Measurements from ENCODE around the gene LYZL6. TPM values are rescaled to one million over a fixed set of nuclear protein-coding genes. Genes with fewer than 3 reads are reported as not detected.
A peak's percentile ranks its signal among the peaks of the same experiment; 100 is the strongest.

LYZL6 gene
- polyA plus RNA-seq, 3 donors = not detected

DNA sequence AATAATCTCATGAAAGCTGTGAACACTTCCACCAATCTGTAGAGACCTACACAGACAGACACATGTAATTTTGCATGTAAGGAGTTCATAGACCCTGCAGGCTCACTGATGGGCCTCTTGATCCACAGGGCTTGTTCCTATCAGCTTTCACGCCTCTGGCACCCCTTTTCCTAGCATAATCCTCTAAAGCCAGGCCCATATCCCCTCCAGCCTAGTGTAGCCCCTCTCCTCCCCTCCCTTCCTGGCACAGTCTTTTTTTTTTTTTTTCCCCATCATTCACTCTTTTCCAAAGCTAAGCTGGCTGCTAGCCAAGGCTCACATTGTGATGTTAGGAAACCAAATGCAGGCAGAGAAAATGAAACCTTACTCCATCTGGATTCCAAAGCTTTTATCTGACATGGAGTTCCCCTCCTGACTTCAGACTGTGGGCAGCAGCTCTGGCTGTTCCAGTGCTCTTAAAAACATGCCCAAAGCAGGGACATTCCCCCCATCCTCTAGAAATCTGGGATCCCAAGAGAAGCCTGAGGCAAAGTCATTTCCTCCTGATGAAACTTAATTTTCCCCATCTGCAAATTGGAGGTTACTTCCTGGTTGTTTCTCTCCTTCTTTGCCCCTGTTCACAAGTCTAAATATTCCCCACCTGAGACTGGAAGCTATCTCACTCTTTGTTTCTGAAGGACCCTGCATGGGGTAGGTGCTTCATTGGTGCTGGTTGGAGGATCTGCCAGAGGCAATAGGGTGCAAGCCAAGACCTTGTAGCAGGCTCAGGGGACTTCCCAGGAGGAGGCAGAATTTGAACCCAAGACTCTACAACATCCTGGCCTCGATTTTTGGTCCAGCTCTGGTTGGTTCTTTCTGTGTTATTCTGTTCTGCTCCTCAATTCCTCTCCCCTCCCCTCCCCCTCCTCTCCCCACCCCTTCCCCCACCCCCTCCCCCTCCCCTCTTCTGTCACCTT, 53.4 kb downstream of the LYZL6 start:
- Mint-ChIP-seq H3K9me3 (no peaks in the 10 kb centered on the region), H3K4me1 (peaks cover 28% of the 10 kb centered on the region), H3K36me3 (no peaks in the 10 kb centered on the region), H3K4me3 (no peak overlapping the region), H3K27me3 (ENCODE audit: low read depth in 3 of 3) (peaks cover 0 to 9% (median 7%) of the 10 kb centered on the region in 3 donors), H3K27ac (peak overlapping the region in 2 of 7 donors; percentile 21 to 48)
- DNase-seq = peak in 1 of 3 donors; percentile 14
- H4K20me1 ChIP-seq (ENCODE audit: insufficient read depth, low read length) = no peaks in the 10 kb centered on the region
- peak overlapping the region; percentile 56 for H2AFZ ChIP-seq (ENCODE audit: insufficient read depth, low read depth, low read length, poor library complexity, severe bottlenecking)
- TF ChIP-seq CTCF (IDR thresholded peaks at IDR 0.05) = no peak
- no peaks in the 10 kb centered on the region for H3K79me2 ChIP-seq (ENCODE audit: insufficient read depth, low read length)
- H3K27ac ChIP-seq (ENCODE audit: low read depth in 1 of 2, low read length in 2 of 2) = no peak overlapping the region
- no peak overlapping the region for H3K4me2 ChIP-seq (replicated peaks; ENCODE audit: extremely low read depth, low read length, poor library complexity, severe bottlenecking)
- intact Hi-C loops (cut with micrococcal nuclease) = no loop called here
- H3K27me3 ChIP-seq (ENCODE audit: control insufficient read depth in 2 of 2, insufficient read depth in 2 of 2, low read length in 2 of 2) = no peaks in the 10 kb centered on the region
- no peaks in the 10 kb centered on the region for H3K36me3 ChIP-seq (replicated peaks in 1 of 2; ENCODE audit: control insufficient read depth in 1 of 2, insufficient read depth in 2 of 2, low read length in 2 of 2)
- H3K4me3 ChIP-seq (replicated peaks in 1 of 3; ENCODE audit: low read depth in 2 of 3, low read length in 3 of 3) = no peak overlapping the region
- H3K9ac ChIP-seq (ENCODE audit: insufficient read depth, low read length, poor library complexity, severe bottlenecking) = no peak overlapping the region
- H3K9me3 ChIP-seq (replicated peaks in 1 of 2; ENCODE audit: control insufficient read depth in 1 of 2, insufficient read depth in 1 of 2, low read length in 2 of 2) = no peaks in the 10 kb centered on the region
- WGBS (ENCODE audit: insufficient coverage) = 100% methylated on average over 1 of the region's 2 CpGs
- H3K4me1 ChIP-seq (ENCODE audit: control insufficient read depth in 1 of 2, insufficient read depth in 2 of 2, low read length in 2 of 2) = peaks cover 9 to 17% of the 10 kb centered on the region in 2 donors

- Mint-ChIP-seq H3K36me3 (no peaks in the 10 kb centered on the region), H3K4me3 (no peak overlapping the region), H3K4me1 (peaks cover 27% of the 10 kb centered on the region), H3K27me3 (ENCODE audit: low read depth in 3 of 3) (peaks cover 0 to 9% (median 7%) of the 10 kb centered on the region in 3 donors), H3K9me3 (no peaks in the 10 kb centered on the region), H3K27ac (no peak overlapping the region)
- Histone ChIP-seq H4K20me1 (ENCODE audit: insufficient read depth, low read length) (no peaks in the 10 kb centered on the region), H2AFZ (ENCODE audit: insufficient read depth, low read depth, low read length, poor library complexity, severe bottlenecking) (no peak overlapping the region), H3K4me2 (replicated peaks; ENCODE audit: extremely low read depth, low read length, poor library complexity, severe bottlenecking) (no peak overlapping the region), H3K9ac (ENCODE audit: insufficient read depth, low read length, poor library complexity, severe bottlenecking) (no peak overlapping the region), H3K9me3 (replicated peaks in 1 of 2; ENCODE audit: control insufficient read depth in 1 of 2, insufficient read depth in 1 of 2, low read length in 2 of 2) (no peaks in the 10 kb centered on the region), H3K79me2 (ENCODE audit: insufficient read depth, low read length) (no peaks in the 10 kb centered on the region), H3K4me1 (ENCODE audit: control insufficient read depth in 1 of 2, insufficient read depth in 2 of 2, low read length in 2 of 2) (peaks cover 9 to 17% of the 10 kb centered on the region in 2 donors), H3K27ac (ENCODE audit: low read depth in 1 of 2, low read length in 2 of 2) (no peak overlapping the region), H3K36me3 (replicated peaks in 1 of 2; ENCODE audit: control insufficient read depth in 1 of 2, insufficient read depth in 2 of 2, low read length in 2 of 2) (no peaks in the 10 kb centered on the region), H3K27me3 (ENCODE audit: control insufficient read depth in 2 of 2, insufficient read depth in 2 of 2, low read length in 2 of 2) (no peaks in the 10 kb centered on the region), H3K4me3 (replicated peaks in 1 of 3; ENCODE audit: low read depth in 2 of 3, low read length in 3 of 3) (no peak overlapping the region)
- TF ChIP-seq CTCF (IDR thresholded peaks at IDR 0.05) = no peak
- intact Hi-C loops (cut with micrococcal nuclease) = no loop called here
- no peak for DNase-seq
- no CpG with 5 or more reads among the region's 2 CpGs for WGBS (ENCODE audit: insufficient coverage)
These were observed 54.3 kb downstream of the LYZL6 start for GRCh38 chr17:35889241-35889640.

Small RNAs within 50 kb of the gene (small RNA-seq; reads per million reads assigned to genes)
- 1,239 reads per million, percentile 99 among the genes with 10 or more reads in this experiment for gene RF00100 (ENCODE audit: insufficient read length, low read depth)

Other genes with a start within 250 kb of the LYZL6 start
- not detected for gene RASL10B, start 212.1 kb downstream of the LYZL6 start, polyA plus RNA-seq
- gene GAS2L2, start 190.5 kb downstream of the LYZL6 start, polyA plus RNA-seq = not detected
- gene C17orf50, start 182.8 kb downstream of the LYZL6 start, polyA plus RNA-seq = under 1 TPM in 1 of 3 donors, not detected in 2; 0.23 TPM
- not detected for gene MMP28, start 148.1 kb downstream of the LYZL6 start, polyA plus RNA-seq
- gene TAF15, start 134.2 kb downstream of the LYZL6 start, polyA plus RNA-seq = 10 to 100 TPM in 2 of 3 donors, 1 to 10 TPM in 1; 6.0 to 50.6 (median 16.3) TPM
- gene HEATR9, start 74.8 kb downstream of the LYZL6 start, polyA plus RNA-seq = not detected
- 1 to 10 TPM in 2 of 3 donors, under 1 TPM in 1; 0.95 to 6.8 (median 2.8) TPM for gene CCL5, start 63.4 kb downstream of the LYZL6 start, polyA plus RNA-seq
- gene RDM1, start 12.9 kb downstream of the LYZL6 start, polyA plus RNA-seq = not detected
- gene CCL16, start 37.8 kb upstream of the LYZL6 start, polyA plus RNA-seq = not detected
- gene CCL14, start 43.0 kb upstream of the LYZL6 start, polyA plus RNA-seq = not detected
- gene CCL15, start 57.8 kb upstream of the LYZL6 start, polyA plus RNA-seq = not detected
- gene CCL23, start 74.3 kb upstream of the LYZL6 start, polyA plus RNA-seq = under 1 TPM in 2 of 3 donors, not detected in 1; 0.31 to 0.89 TPM
- not detected for gene CCL18, start 120.6 kb upstream of the LYZL6 start, polyA plus RNA-seq
- 100 to 1,000 TPM; 161 to 328 (median 190) TPM for gene CCL3, start 146.4 kb upstream of the LYZL6 start, polyA plus RNA-seq
- gene CCL4, start 160.1 kb upstream of the LYZL6 start, polyA plus RNA-seq = 10 to 100 TPM; 11.8 to 41.7 (median 40.6) TPM
- gene TBC1D3B, start 232.9 kb upstream of the LYZL6 start, polyA plus RNA-seq = 1 to 10 TPM in 1 of 3 donors, not detected in 2; 1.8 TPM

All from CD14-positive monocyte (primary cell).